Gastrocnemius medialis (tissue), 4 donors: Measurements from ENCODE around the gene COL4A1.

Experiments
- POLR2A ChIP-seq, 2 donors: fragments of 450-650 bp; IDR thresholded peaks; one replicate each; pipeline ENCODE4 v1.6.1; 2017; ENCODE audit warnings: antibody characterized with exemption in 2 of 2, mild to moderate bottlenecking in 2 of 2, moderate library complexity in 2 of 2
- TF ChIP-seq, protein P1 (sequence below), 5 experiments: fragments of 450-650 bp in 3 of 5; fragments of 200-600 bp in 2 of 5; sonication (generic) in 2 of 5; IDR thresholded peaks in 4 of 5; conservative IDR thresholded peaks in 1 of 5; 1 replicate in 4 of 5; 2 replicates in 1 of 5; pipeline ENCODE4 v1.5.1; 2016 to 2019; ENCODE audit warnings: antibody characterized with exemption in 5 of 5, mild to moderate bottlenecking in 3 of 5, moderate library complexity in 3 of 5

DNA sequence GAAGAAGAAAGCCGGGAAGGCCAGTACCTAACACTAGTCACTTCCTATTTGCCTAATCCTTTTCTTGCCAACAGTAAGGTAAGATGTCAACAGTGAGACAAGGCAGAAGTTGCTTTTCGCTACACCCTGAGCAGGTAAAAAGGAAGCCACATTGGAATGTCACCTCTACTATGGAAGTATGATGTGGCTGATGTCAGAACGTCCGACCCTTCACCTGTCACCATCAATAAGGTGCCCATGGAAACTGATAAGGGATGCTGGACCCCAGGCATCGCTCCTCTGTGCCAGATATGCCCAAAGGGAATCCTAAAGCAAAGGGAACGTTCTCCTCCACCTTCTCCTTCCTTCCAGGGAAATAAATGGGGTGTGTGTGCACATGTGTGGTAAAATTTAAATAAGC, 34.3 kb downstream of the COL4A1 start:
- TF ChIP-seq, protein P1, sequence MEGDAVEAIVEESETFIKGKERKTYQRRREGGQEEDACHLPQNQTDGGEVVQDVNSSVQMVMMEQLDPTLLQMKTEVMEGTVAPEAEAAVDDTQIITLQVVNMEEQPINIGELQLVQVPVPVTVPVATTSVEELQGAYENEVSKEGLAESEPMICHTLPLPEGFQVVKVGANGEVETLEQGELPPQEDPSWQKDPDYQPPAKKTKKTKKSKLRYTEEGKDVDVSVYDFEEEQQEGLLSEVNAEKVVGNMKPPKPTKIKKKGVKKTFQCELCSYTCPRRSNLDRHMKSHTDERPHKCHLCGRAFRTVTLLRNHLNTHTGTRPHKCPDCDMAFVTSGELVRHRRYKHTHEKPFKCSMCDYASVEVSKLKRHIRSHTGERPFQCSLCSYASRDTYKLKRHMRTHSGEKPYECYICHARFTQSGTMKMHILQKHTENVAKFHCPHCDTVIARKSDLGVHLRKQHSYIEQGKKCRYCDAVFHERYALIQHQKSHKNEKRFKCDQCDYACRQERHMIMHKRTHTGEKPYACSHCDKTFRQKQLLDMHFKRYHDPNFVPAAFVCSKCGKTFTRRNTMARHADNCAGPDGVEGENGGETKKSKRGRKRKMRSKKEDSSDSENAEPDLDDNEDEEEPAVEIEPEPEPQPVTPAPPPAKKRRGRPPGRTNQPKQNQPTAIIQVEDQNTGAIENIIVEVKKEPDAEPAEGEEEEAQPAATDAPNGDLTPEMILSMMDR (IDR thresholded peaks at IDR 0.05 in 4 of 5, conservative IDR thresholded peaks at IDR 0.05 in 1 of 5), result no peak
- TF ChIP-seq POLR2A (IDR thresholded peaks at IDR 0.05), result no peak
